A549 (cell line): ENCODE results near the gene COG7.

Source experiments
- CTCF ChIP-seq: fragments of >200 bp; sonication (Bioruptor Twin); formaldehyde crosslinking; IDR thresholded peaks from 3 replicates; pipeline ENCODE4 v1.5.1; 2016
- EHF ChIP-seq: fragments of 250-450 bp; sonication (Bioruptor Pico); IDR thresholded peaks from 2 replicates; pipeline ENCODE4 v1.5.0; 2020; ENCODE audit warnings: mild to moderate bottlenecking
- EP300 ChIP-seq, 2 experiments: fragments of >200 bp; sonication (Bioruptor Twin); formaldehyde crosslinking; IDR thresholded peaks; 2 replicates in 1 of 2; 3 replicates in 1 of 2; pipeline ENCODE4 v1.6.1; 2016 to 2017
- HDAC2 ChIP-seq: fragments of 200-600 bp; sonication (generic); IDR thresholded peaks from 2 replicates; pipeline ENCODE4 v1.6.1; 2016
- JUNB ChIP-seq: fragments of >200 bp; sonication (Bioruptor Twin); formaldehyde crosslinking; IDR thresholded peaks from 2 replicates; pipeline ENCODE4 v1.6.1; 2016
- MAX ChIP-seq: IDR thresholded peaks from 2 replicates; pipeline ENCODE4 v1.6.1; 2012
- PHF8 ChIP-seq: fragments of 200-600 bp; sonication (generic); IDR thresholded peaks from 2 replicates; pipeline ENCODE4 v1.6.1; 2016; ENCODE audit warnings: low read depth, mild to moderate bottlenecking, antibody characterized with exemption, moderate library complexity, borderline replicate concordance
- SMC3 ChIP-seq: fragments of >200 bp; sonication (Bioruptor Twin); formaldehyde crosslinking; IDR thresholded peaks from 3 replicates; pipeline ENCODE4 v1.6.1; 2018; ENCODE audit warnings: inconsistent platforms

GRCh38 chr16:23501291-23501690 lies 48.3 kb upstream of the COG7 start:
- no peak for TF ChIP-seq MAX
- no peak for TF ChIP-seq PHF8
- no peak for TF ChIP-seq EHF (CRISPR knock-in tag)
- TF ChIP-seq EP300 (IDR thresholded peaks at IDR 0.05) = no peak
- TF ChIP-seq CTCF = no peak
- TF ChIP-seq JUNB = no peak
- no peak for TF ChIP-seq HDAC2
- no peak for TF ChIP-seq SMC3
